ENCODE data around the gene CSMD2.

CSMD2 gene

GRCh38 chr1:33993301-33993700 lies 171.7 kb downstream of the CSMD2 start:
- H3K36me3 ChIP-seq (ENCODE audit: control insufficient read depth in 1 of 2, insufficient read depth in 2 of 2, low read length in 2 of 2), result no peaks in the 10 kb centered on the region

GRCh38 chr1:33990281-33990680 lies 174.7 kb downstream of the CSMD2 start:
- H3K9me3 ChIP-seq (ENCODE audit: control insufficient read depth in 1 of 2, low read length in 2 of 2), result no peaks in the 10 kb centered on the region
- H3K27me3 ChIP-seq (ENCODE audit: low read depth, low read length), result no peaks in the 10 kb centered on the region
- no peaks in the 10 kb centered on the region for H3K36me3 ChIP-seq (ENCODE audit: control insufficient read depth in 1 of 2, insufficient read depth in 2 of 2, low read length in 2 of 2)
- H3K4me1 ChIP-seq (ENCODE audit: control insufficient read depth in 1 of 2, insufficient read depth in 2 of 2, low read length in 2 of 2), result peaks cover 3 to 17% of the 10 kb centered on the region in 2 donors
- H3K27ac ChIP-seq (ENCODE audit: low read length), result no peak overlapping the region
- no peak overlapping the region for H3K4me3 ChIP-seq (ENCODE audit: low read depth in 1 of 2, low read length in 2 of 2)

More at GRCh38 chr1:33993301-33993700, 171.7 kb downstream of the CSMD2 start:
- H3K27ac ChIP-seq (ENCODE audit: low read length), result no peak overlapping the region
- H3K4me1 ChIP-seq (ENCODE audit: control insufficient read depth in 1 of 2, insufficient read depth in 2 of 2, low read length in 2 of 2), result no peaks in the 10 kb centered on the region
- no peaks in the 10 kb centered on the region for H3K9me3 ChIP-seq (ENCODE audit: control insufficient read depth in 1 of 2, low read length in 2 of 2)
- H3K4me3 ChIP-seq (ENCODE audit: low read depth in 1 of 2, low read length in 2 of 2), result no peak overlapping the region
- H3K27me3 ChIP-seq (ENCODE audit: low read depth, low read length), result no peaks in the 10 kb centered on the region

- no peak overlapping the region for H3K4me3 ChIP-seq (ENCODE audit: low read depth in 1 of 2, low read length in 2 of 2)
- no peaks in the 10 kb centered on the region for H3K9me3 ChIP-seq (ENCODE audit: control insufficient read depth in 1 of 2, low read length in 2 of 2)
- no peaks in the 10 kb centered on the region for H3K27me3 ChIP-seq (ENCODE audit: low read depth, low read length)
- no peak overlapping the region for H3K27ac ChIP-seq (ENCODE audit: low read length)
- H3K4me1 ChIP-seq (ENCODE audit: control insufficient read depth in 1 of 2, insufficient read depth in 2 of 2, low read length in 2 of 2), result peaks cover 3 to 22% of the 10 kb centered on the region in 2 donors
- no peaks in the 10 kb centered on the region for H3K36me3 ChIP-seq (ENCODE audit: control insufficient read depth in 1 of 2, insufficient read depth in 2 of 2, low read length in 2 of 2)
Measured at GRCh38 chr1:33988161-33988560, 176.9 kb downstream of the CSMD2 start.

DNA sequence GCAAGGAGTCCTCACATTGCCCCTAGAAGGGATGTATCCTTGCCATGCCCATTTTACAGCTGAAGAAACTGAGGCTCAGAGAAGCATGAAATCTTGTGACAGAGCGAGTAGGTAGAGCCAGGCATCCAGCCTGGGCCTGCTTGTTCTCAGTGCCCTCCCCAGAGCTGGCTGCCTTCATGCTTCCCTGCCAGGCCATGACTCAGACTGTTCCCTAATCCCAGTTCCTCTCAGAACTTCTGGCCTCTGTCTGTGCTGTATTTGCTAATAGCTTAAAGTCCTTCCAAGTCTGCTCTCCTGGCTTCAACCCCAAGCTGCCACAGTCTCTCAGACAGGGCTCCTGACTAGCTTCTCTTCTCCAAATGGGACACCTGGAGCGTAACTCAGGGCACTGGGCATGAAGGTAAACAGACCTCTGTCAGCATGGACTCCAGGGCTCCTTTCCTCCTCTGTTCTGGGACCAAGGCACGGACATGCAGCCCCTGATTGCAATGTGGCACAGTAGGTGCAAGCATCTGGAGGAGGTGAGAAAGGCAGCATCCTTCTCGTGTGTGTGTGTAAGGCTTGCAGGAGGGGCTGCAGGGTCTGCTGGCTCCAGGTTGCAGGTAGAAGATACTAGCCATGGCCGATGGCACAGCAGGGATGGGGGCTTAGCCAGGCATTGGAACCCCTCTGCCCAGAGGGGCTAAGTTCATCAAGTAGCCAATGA lies 178.5 kb downstream of the CSMD2 start:
- Histone ChIP-seq H3K27ac (ENCODE audit: low read length) (no peak overlapping the region), H3K4me1 (ENCODE audit: control insufficient read depth in 1 of 2, insufficient read depth in 2 of 2, low read length in 2 of 2) (peaks cover 3 to 22% of the 10 kb centered on the region in 2 donors)

DNA sequence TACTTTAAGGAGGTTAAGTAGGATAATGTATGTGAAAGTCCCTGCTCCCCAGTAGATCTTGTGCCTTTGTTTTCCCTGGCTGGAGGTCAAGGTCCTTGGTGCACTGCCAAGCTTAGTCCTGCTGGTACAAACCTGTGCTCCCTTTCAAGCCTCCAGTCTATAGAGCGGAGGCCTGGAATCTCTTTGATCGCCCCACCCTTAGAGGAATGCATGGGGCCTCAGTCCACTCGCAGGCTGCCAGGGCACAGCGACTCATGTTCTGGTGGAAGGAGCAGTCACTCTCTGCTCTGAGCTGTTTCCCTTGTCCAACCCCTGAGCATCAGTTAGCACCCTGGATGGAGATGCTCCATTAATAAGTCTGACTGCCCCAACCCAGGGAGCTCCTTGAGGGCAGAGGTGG lies 179.4 kb downstream of the CSMD2 start:
- Histone ChIP-seq H3K4me1 (ENCODE audit: control insufficient read depth in 1 of 2, insufficient read depth in 2 of 2, low read length in 2 of 2) (peaks cover 3 to 22% of the 10 kb centered on the region in 2 donors), H3K36me3 (ENCODE audit: control insufficient read depth in 1 of 2, insufficient read depth in 2 of 2, low read length in 2 of 2) (no peaks in the 10 kb centered on the region), H3K9me3 (ENCODE audit: control insufficient read depth in 1 of 2, low read length in 2 of 2) (no peaks in the 10 kb centered on the region), H3K4me3 (ENCODE audit: low read depth in 1 of 2, low read length in 2 of 2) (no peak overlapping the region), H3K27me3 (ENCODE audit: low read depth, low read length) (no peaks in the 10 kb centered on the region), H3K27ac (ENCODE audit: low read length) (no peak overlapping the region)

More for the DNA sequence above, 178.5 kb downstream of the CSMD2 start:
- Histone ChIP-seq H3K9me3 (ENCODE audit: control insufficient read depth in 1 of 2, low read length in 2 of 2) (no peaks in the 10 kb centered on the region), H3K27me3 (ENCODE audit: low read depth, low read length) (no peaks in the 10 kb centered on the region), H3K4me3 (ENCODE audit: low read depth in 1 of 2, low read length in 2 of 2) (no peak overlapping the region), H3K36me3 (ENCODE audit: control insufficient read depth in 1 of 2, insufficient read depth in 2 of 2, low read length in 2 of 2) (no peaks in the 10 kb centered on the region)

DNA sequence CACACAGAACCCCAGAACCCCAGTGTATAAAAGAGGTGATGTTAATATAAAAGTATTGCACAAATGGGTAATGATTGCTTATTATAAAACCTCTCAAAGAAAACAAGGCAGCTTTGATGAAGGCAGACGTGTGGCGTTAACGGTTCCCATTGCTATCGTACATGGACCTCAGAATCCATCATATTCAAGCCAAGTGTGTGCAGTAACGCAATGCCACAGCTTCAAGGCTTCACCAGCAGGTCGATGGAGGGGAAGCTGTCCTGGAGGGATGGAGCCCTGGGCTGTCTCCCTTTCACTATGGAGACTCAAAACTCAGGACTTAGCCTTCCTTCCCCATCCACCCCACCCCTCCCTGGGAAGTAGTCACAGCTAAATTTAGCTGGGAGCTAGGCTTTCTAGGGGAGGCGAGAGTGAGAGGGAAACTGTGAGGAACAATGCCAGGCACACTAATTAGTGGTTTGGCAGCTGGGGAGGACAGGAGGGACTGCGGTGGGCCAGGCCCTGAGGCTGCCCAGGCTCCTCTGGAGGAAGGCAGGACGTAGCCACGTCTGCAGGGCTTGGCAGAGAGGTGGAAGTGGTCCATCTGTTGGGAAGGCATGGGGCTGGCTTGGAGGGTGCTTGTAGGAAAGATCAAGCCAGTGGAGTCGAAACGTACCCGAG lies 180.0 kb downstream of the CSMD2 start:
- H3K27ac ChIP-seq (ENCODE audit: low read length), result no peak overlapping the region
- no peaks in the 10 kb centered on the region for H3K9me3 ChIP-seq (ENCODE audit: control insufficient read depth in 1 of 2, low read length in 2 of 2)
- peaks cover 3 to 22% of the 10 kb centered on the region in 2 donors for H3K4me1 ChIP-seq (ENCODE audit: control insufficient read depth in 1 of 2, insufficient read depth in 2 of 2, low read length in 2 of 2)
- H3K27me3 ChIP-seq (ENCODE audit: low read depth, low read length), result no peaks in the 10 kb centered on the region
- H3K36me3 ChIP-seq (ENCODE audit: control insufficient read depth in 1 of 2, insufficient read depth in 2 of 2, low read length in 2 of 2), result no peaks in the 10 kb centered on the region
- H3K4me3 ChIP-seq (ENCODE audit: low read depth in 1 of 2, low read length in 2 of 2), result no peak overlapping the region

DNA sequence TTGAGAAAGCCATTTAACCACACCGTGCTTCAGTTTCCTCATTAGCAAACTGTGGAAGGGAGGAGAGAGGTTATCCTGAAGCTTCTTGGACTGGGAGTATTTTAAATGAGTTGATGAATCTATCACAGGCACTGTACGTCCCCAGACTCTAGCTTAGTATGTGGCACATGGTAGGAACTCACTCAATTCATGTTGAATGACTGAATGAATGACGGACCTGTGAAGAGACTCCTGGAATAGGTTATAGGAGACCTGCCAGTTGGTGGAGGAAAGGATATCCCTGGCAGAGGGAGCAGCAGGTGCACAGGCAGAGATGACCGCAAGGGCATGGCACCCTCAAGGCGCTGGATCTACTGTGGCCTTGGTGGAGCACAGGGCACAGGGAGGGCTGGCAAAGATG lies 182.6 kb downstream of the CSMD2 start:
- no peaks in the 10 kb centered on the region for H3K9me3 ChIP-seq (ENCODE audit: control insufficient read depth in 1 of 2, low read length in 2 of 2)
- no peak overlapping the region for H3K4me3 ChIP-seq (ENCODE audit: low read depth in 1 of 2, low read length in 2 of 2)
- no peaks in the 10 kb centered on the region for H3K36me3 ChIP-seq (ENCODE audit: control insufficient read depth in 1 of 2, insufficient read depth in 2 of 2, low read length in 2 of 2)
- no peaks in the 10 kb centered on the region for H3K27me3 ChIP-seq (ENCODE audit: low read depth, low read length)
- H3K27ac ChIP-seq (ENCODE audit: low read length), result no peak overlapping the region
- H3K4me1 ChIP-seq (ENCODE audit: control insufficient read depth in 1 of 2, insufficient read depth in 2 of 2, low read length in 2 of 2), result peaks cover 3 to 22% of the 10 kb centered on the region in 2 donors

DNA sequence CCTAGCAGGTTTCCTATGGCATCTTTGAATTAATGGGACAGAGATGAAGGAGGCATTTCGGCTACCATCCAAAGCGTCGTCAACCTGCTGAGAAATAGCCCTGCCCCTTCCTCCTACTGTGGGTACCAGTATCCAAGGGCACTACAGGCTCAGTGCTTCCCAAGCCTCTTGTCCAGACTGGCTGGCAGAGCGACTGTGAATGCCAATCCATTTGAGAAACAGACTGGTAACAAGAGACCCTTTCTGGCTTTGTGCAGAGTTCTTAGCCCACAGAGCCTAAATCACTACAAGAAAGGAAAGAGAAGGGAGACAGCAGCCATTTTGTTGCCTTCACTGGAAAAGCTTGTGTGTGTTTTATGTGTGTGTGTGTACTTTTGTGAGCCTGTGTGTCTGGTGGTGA lies 185.7 kb downstream of the CSMD2 start:
- H3K27me3 ChIP-seq (ENCODE audit: low read depth, low read length), result no peaks in the 10 kb centered on the region
- H3K36me3 ChIP-seq (ENCODE audit: control insufficient read depth in 1 of 2, insufficient read depth in 2 of 2, low read length in 2 of 2), result no peaks in the 10 kb centered on the region

GRCh38 chr1:33975961-33976360 lies 189.1 kb downstream of the CSMD2 start:
- H3K27me3 ChIP-seq (ENCODE audit: low read depth, low read length), result no peaks in the 10 kb centered on the region
- H3K27ac ChIP-seq (ENCODE audit: low read length), result no peak overlapping the region
- no peaks in the 10 kb centered on the region for H3K9me3 ChIP-seq (ENCODE audit: control insufficient read depth in 1 of 2, low read length in 2 of 2)
- H3K4me3 ChIP-seq (ENCODE audit: low read depth in 1 of 2, low read length in 2 of 2), result no peak overlapping the region
- no peaks in the 10 kb centered on the region for H3K36me3 ChIP-seq (ENCODE audit: control insufficient read depth in 1 of 2, insufficient read depth in 2 of 2, low read length in 2 of 2)
- peaks cover 0 to 12% of the 10 kb centered on the region in 2 donors for H3K4me1 ChIP-seq (ENCODE audit: control insufficient read depth in 1 of 2, insufficient read depth in 2 of 2, low read length in 2 of 2)

More for the DNA sequence above, 185.7 kb downstream of the CSMD2 start:
- no peak overlapping the region for H3K27ac ChIP-seq (ENCODE audit: low read length)
- no peaks in the 10 kb centered on the region for H3K9me3 ChIP-seq (ENCODE audit: control insufficient read depth in 1 of 2, low read length in 2 of 2)
- no peak overlapping the region for H3K4me3 ChIP-seq (ENCODE audit: low read depth in 1 of 2, low read length in 2 of 2)
- no peaks in the 10 kb centered on the region for H3K4me1 ChIP-seq (ENCODE audit: control insufficient read depth in 1 of 2, insufficient read depth in 2 of 2, low read length in 2 of 2)

DNA sequence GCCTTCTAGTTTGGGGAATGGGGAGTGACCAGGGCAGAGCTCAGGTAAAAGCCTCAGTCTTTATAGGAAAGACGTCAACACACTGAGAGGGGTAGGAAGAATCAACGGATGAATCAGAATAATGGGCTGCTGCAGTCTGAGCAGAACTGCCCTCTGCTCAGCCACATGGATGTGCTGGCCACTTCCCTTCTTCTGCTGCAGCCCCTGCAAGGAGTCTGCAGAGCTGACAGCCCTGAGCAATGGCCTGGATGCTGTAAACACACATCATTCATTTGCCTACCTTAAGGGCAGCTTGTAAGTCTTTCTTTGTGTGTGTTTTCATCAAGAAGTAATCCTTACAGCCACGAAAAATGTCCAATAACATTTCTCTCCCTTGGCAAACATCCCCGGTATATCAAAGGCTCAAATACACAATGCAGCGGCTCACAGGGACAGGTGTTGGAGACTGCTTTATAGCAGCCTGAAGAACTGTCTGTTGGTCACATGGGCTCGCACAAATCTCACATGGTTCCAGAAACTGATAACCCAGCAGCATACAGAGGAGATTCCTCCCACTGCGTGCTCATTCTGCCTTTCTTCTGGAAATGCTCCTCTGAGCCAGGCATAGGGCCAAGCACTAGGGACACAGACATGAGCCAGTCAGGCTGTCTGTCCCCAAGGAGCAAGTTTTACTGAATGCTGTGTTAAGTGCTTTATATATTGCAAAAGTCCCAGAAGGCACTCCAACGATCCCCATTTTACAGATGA lies 191.1 kb downstream of the CSMD2 start:
- peaks cover 0 to 12% of the 10 kb centered on the region in 2 donors for H3K4me1 ChIP-seq (ENCODE audit: control insufficient read depth in 1 of 2, insufficient read depth in 2 of 2, low read length in 2 of 2)
- H3K27me3 ChIP-seq (ENCODE audit: low read depth, low read length), result no peaks in the 10 kb centered on the region
- H3K27ac ChIP-seq (ENCODE audit: low read length), result no peak overlapping the region

GRCh38 chr1:33972676-33973395 lies 192.2 kb downstream of the CSMD2 start:
- no peaks in the 10 kb centered on the region for H3K36me3 ChIP-seq (ENCODE audit: control insufficient read depth in 1 of 2, insufficient read depth in 2 of 2, low read length in 2 of 2)
- H3K9me3 ChIP-seq (ENCODE audit: control insufficient read depth in 1 of 2, low read length in 2 of 2), result no peaks in the 10 kb centered on the region
- H3K4me1 ChIP-seq (ENCODE audit: control insufficient read depth in 1 of 2, insufficient read depth in 2 of 2, low read length in 2 of 2), result peaks cover 0 to 12% of the 10 kb centered on the region in 2 donors
- H3K27ac ChIP-seq (ENCODE audit: low read length), result no peak overlapping the region
- no peak overlapping the region for H3K4me3 ChIP-seq (ENCODE audit: low read depth in 1 of 2, low read length in 2 of 2)
- H3K27me3 ChIP-seq (ENCODE audit: low read depth, low read length), result no peaks in the 10 kb centered on the region

More for the DNA sequence above, 191.1 kb downstream of the CSMD2 start:
- H3K36me3 ChIP-seq (ENCODE audit: control insufficient read depth in 1 of 2, insufficient read depth in 2 of 2, low read length in 2 of 2), result no peaks in the 10 kb centered on the region
- H3K4me3 ChIP-seq (ENCODE audit: low read depth in 1 of 2, low read length in 2 of 2), result no peak overlapping the region
- no peaks in the 10 kb centered on the region for H3K9me3 ChIP-seq (ENCODE audit: control insufficient read depth in 1 of 2, low read length in 2 of 2)

All from muscle layer of duodenum (tissue), 2 donors.